A204.1 (cell line): ENCODE results near the gene PCSK5.

Experiments used
- FAIRE-seq: peaks from 2 replicates; lab custom pipeline; 2012; peaks lifted over from hg19 to GRCh38; lab: Jason Lieb, UNC

Gene PCSK5

GRCh38 chr9:76086539-76086938, 196.1 kb downstream of the PCSK5 start:
- no peak for FAIRE-seq

- no peak for FAIRE-seq
Observed at GRCh38 chr9:76087976-76088375, 197.5 kb downstream of the PCSK5 start.

GRCh38 chr9:76090330-76090729, 199.9 kb downstream of the PCSK5 start:
- FAIRE-seq, result no peak

GRCh38 chr9:76090909-76091308, 200.4 kb downstream of the PCSK5 start:
- FAIRE-seq, result no peak

- no peak for FAIRE-seq
Observed at GRCh38 chr9:76092572-76092971, 202.1 kb downstream of the PCSK5 start.

- FAIRE-seq, result no peak
Observed at GRCh38 chr9:76095585-76095984, 205.1 kb downstream of the PCSK5 start.

GRCh38 chr9:76099516-76099915, 209.0 kb downstream of the PCSK5 start:
- no peak for FAIRE-seq

- FAIRE-seq, result no peak
Observed at GRCh38 chr9:76101075-76101474, 210.6 kb downstream of the PCSK5 start.

GRCh38 chr9:76101491-76101890, 211.0 kb downstream of the PCSK5 start:
- no peak for FAIRE-seq

GRCh38 chr9:76101947-76102346, 211.5 kb downstream of the PCSK5 start:
- no peak for FAIRE-seq

- FAIRE-seq, result no peak
Observed at GRCh38 chr9:76103531-76104315, 213.2 kb downstream of the PCSK5 start.

GRCh38 chr9:76107482-76107881, 217.0 kb downstream of the PCSK5 start:
- FAIRE-seq, result no peak

- no peak for FAIRE-seq
Observed at GRCh38 chr9:76109953-76110352, 219.5 kb downstream of the PCSK5 start.

- FAIRE-seq, result no peak
Observed at GRCh38 chr9:76112151-76112550, 221.7 kb downstream of the PCSK5 start.

GRCh38 chr9:76114144-76114543, 223.7 kb downstream of the PCSK5 start:
- FAIRE-seq, result no peak

GRCh38 chr9:76115396-76115795, 224.9 kb downstream of the PCSK5 start:
- no peak for FAIRE-seq

- FAIRE-seq, result no peak
Observed at GRCh38 chr9:76115982-76116646, 225.6 kb downstream of the PCSK5 start.

GRCh38 chr9:76116913-76117312, 226.4 kb downstream of the PCSK5 start:
- FAIRE-seq, result no peak

- no peak for FAIRE-seq
Observed at GRCh38 chr9:76127637-76128036, 237.2 kb downstream of the PCSK5 start.

GRCh38 chr9:76135902-76136301, 245.4 kb downstream of the PCSK5 start:
- FAIRE-seq, result no peak

- FAIRE-seq, result no peak
Observed at GRCh38 chr9:76136986-76137385, 246.5 kb downstream of the PCSK5 start.

- FAIRE-seq, result no peak
Observed at GRCh38 chr9:76137931-76138330, 247.5 kb downstream of the PCSK5 start.

GRCh38 chr9:76138360-76138759, 247.9 kb downstream of the PCSK5 start:
- FAIRE-seq, result no peak

- FAIRE-seq, result no peak
Observed at GRCh38 chr9:76143834-76144233, 253.4 kb downstream of the PCSK5 start.
